Breast epithelium (tissue), 4 donors: ENCODE data around the gene QRFP. TPM values are rescaled to one million over a fixed set of nuclear protein-coding genes. Genes with fewer than 3 reads are reported as not detected.

Experiments
- DNase-seq, 2 donors: peaks; one replicate each; pipeline ENCODE4 v3.0.0-alpha.2; 2019; ENCODE audit warnings: low spot score in 2 of 2
- H3K27ac ChIP-seq, 2 donors: fragments of 200-600 bp; sonication (generic) in 1 of 2; one replicate each; pipeline ENCODE4 v1.5.1; 2016 to 2019; ENCODE audit warnings: mild to moderate bottlenecking in 1 of 2
- H3K27me3 ChIP-seq, 2 donors: fragments of 200-600 bp; sonication (generic) in 1 of 2; one replicate each; pipeline versions ENCODE4 v1.5.1 to v1.6.0; 2017 to 2019; ENCODE audit warnings: control low read depth in 1 of 2, mild to moderate bottlenecking in 1 of 2
- H3K36me3 ChIP-seq: fragments of 200-600 bp; one replicate; pipeline ENCODE4 v1.5.1; 2019
- H3K4me1 ChIP-seq, 2 donors: fragments of 200-600 bp; sonication (generic); one replicate each; pipeline ENCODE4 v1.5.1; 2016 to 2019; ENCODE audit warnings: control low read depth in 1 of 2
- H3K4me3 ChIP-seq, 3 donors: fragments of 200-600 bp; sonication (generic); 1 replicate in 2 of 3; 2 replicates in 1 of 3; pipeline ENCODE4 v1.5.1; 2016 to 2019; ENCODE audit warnings: mild to moderate bottlenecking in 3 of 3, moderate library complexity in 2 of 3
- H3K9me3 ChIP-seq, 2 donors: fragments of 200-600 bp; sonication (generic) in 1 of 2; one replicate each; pipeline ENCODE4 v1.5.1; 2016 to 2019; ENCODE audit warnings: control low read depth in 1 of 2
- POLR2A ChIP-seq: fragments of 450-650 bp; IDR thresholded peaks from one replicate; pipeline ENCODE4 v1.6.1; 2016; ENCODE audit warnings: antibody characterized with exemption, mild to moderate bottlenecking, moderate library complexity
- POLR2AphosphoS5 ChIP-seq, 3 donors: sonication (generic); formaldehyde crosslinking; IDR thresholded peaks; one replicate each; pipeline ENCODE4 v1.6.1; 2017; ENCODE audit warnings: antibody characterized with exemption in 3 of 3
- intact Hi-C: fragments of 100-400 bp; cut with DNase I; formaldehyde crosslinking; loops from one replicate; pipeline ENCODE4 v1.15.1; 2023; ENCODE audit warnings: low total_unique reads
- total RNA-seq, 3 donors: library from RNA; depleted of rRNA; stranded (reverse); fragments of >200 nt; gene quantifications; one replicate each; pipeline ENCODE4 v1.1.0, GENCODE V29; 2016
- TF ChIP-seq, protein P1 (sequence below), 3 donors: fragments of 450-650 bp; IDR thresholded peaks; one replicate each; pipeline ENCODE4 v1.5.1; 2016 to 2017; ENCODE audit warnings: antibody characterized with exemption in 3 of 3, mild to moderate bottlenecking in 3 of 3, moderate library complexity in 3 of 3

Gene QRFP
- total RNA-seq, 3 donors from 2014 or later = not detected

DNA sequence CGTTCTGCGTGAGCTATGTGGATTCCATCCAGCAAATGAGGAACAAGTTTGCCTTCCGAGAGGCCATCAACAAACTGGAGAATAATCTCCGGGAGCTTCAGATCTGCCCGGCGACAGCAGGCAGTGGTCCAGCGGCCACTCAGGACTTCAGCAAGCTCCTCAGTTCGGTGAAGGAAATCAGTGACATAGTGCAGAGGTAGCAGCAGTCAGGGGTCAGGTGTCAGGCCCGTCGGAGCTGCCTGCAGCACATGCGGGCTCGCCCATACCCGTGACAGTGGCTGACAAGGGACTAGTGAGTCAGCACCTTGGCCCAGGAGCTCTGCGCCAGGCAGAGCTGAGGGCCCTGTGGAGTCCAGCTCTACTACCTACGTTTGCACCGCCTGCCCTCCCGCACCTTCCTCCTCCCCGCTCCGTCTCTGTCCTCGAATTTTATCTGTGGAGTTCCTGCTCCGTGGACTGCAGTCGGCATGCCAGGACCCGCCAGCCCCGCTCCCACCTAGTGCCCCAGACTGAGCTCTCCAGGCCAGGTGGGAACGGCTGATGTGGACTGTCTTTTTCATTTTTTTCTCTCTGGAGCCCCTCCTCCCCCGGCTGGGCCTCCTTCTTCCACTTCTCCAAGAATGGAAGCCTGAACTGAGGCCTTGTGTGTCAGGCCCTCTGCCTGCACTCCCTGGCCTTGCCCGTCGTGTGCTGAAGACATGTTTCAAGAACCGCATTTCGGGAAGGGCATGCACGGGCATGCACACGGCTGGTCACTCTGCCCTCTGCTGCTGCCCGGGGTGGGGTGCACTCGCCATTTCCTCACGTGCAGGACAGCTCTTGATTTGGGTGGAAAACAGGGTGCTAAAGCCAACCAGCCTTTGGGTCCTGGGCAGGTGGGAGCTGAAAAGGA is 10.9 kb downstream of the QRFP start:
- no peak for DNase-seq
- peak overlapping the region in 1 of 2 donors; percentile 43 for H3K27ac ChIP-seq
- no peak overlapping the region for H3K4me3 ChIP-seq
- intact Hi-C loops = no loop called here
- H3K36me3 ChIP-seq = peaks cover 16% of the 10 kb centered on the region
- TF ChIP-seq, protein P1, sequence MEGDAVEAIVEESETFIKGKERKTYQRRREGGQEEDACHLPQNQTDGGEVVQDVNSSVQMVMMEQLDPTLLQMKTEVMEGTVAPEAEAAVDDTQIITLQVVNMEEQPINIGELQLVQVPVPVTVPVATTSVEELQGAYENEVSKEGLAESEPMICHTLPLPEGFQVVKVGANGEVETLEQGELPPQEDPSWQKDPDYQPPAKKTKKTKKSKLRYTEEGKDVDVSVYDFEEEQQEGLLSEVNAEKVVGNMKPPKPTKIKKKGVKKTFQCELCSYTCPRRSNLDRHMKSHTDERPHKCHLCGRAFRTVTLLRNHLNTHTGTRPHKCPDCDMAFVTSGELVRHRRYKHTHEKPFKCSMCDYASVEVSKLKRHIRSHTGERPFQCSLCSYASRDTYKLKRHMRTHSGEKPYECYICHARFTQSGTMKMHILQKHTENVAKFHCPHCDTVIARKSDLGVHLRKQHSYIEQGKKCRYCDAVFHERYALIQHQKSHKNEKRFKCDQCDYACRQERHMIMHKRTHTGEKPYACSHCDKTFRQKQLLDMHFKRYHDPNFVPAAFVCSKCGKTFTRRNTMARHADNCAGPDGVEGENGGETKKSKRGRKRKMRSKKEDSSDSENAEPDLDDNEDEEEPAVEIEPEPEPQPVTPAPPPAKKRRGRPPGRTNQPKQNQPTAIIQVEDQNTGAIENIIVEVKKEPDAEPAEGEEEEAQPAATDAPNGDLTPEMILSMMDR (IDR thresholded peaks at IDR 0.05) = no peak
- TF ChIP-seq POLR2AphosphoS5 (IDR thresholded peaks at IDR 0.05) = no peak
- TF ChIP-seq POLR2A = no peak
- no peaks in the 10 kb centered on the region for H3K9me3 ChIP-seq
- H3K27me3 ChIP-seq = no peaks in the 10 kb centered on the region
- no peaks in the 10 kb centered on the region for H3K4me1 ChIP-seq

DNA sequence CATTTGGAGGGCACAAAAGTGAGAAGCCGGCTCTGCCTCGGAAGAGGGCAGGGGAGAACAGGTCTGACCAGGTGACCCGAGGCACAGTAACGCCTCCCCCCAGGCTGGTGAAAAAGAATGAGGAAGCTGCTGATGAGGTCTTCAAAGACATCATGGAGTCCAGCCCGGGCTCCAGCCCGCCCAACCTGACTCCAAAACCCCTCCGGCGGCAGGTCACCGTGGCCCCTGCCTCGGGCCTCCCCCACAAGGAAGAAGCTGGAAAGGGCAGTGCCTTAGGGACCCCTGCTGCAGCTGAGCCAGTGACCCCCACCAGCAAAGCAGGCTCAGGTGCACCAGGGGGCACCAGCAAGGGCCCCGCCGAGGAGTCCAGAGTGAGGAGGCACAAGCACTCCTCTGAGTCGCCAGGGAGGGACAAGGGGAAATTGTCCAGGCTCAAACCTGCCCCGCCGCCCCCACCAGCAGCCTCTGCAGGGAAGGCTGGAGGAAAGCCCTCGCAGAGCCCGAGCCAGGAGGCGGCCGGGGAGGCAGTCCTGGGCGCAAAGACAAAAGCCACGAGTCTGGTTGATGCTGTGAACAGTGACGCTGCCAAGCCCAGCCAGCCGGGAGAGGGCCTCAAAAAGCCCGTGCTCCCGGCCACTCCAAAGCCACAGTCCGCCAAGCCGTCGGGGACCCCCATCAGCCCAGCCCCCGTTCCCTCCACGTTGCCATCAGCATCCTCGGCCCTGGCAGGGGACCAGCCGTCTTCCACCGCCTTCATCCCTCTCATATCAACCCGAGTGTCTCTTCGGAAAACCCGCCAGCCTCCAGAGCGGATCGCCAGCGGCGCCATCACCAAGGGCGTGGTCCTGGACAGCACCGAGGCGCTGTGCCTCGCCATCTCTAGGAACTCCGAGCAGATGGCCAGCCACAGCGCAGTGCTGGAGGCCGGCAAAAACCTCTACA is 11.8 kb downstream of the QRFP start:
- no peak for DNase-seq
- Histone ChIP-seq H3K9me3 (no peaks in the 10 kb centered on the region), H3K27me3 (no peaks in the 10 kb centered on the region), H3K4me1 (no peaks in the 10 kb centered on the region), H3K4me3 (no peak overlapping the region), H3K27ac (no peak overlapping the region), H3K36me3 (peaks cover 16% of the 10 kb centered on the region)
- no peak for TF ChIP-seq POLR2A
- TF ChIP-seq, protein P1 (IDR thresholded peaks at IDR 0.05) = no peak
- no peak for TF ChIP-seq POLR2AphosphoS5 (IDR thresholded peaks at IDR 0.05)
- intact Hi-C loops = no loop called here

DNA sequence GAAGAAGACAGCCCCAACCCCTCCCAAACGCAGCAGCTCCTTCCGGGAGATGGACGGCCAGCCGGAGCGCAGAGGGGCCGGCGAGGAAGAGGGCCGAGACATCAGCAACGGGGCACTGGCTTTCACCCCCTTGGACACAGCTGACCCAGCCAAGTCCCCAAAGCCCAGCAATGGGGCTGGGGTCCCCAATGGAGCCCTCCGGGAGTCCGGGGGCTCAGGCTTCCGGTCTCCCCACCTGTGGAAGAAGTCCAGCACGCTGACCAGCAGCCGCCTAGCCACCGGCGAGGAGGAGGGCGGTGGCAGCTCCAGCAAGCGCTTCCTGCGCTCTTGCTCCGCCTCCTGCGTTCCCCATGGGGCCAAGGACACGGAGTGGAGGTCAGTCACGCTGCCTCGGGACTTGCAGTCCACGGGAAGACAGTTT is 12.5 kb downstream of the QRFP start:
- TF ChIP-seq POLR2A = no peak
- no peak for TF ChIP-seq POLR2AphosphoS5 (IDR thresholded peaks at IDR 0.05)
- TF ChIP-seq, protein P1 (IDR thresholded peaks at IDR 0.05) = no peak
- no peak overlapping the region for H3K27ac ChIP-seq
- no peaks in the 10 kb centered on the region for H3K27me3 ChIP-seq
- H3K4me3 ChIP-seq = no peak overlapping the region
- no peaks in the 10 kb centered on the region for H3K4me1 ChIP-seq
- no peak for DNase-seq
- intact Hi-C loops = no loop called here
- peaks cover 16% of the 10 kb centered on the region for H3K36me3 ChIP-seq
- H3K9me3 ChIP-seq = no peaks in the 10 kb centered on the region

DNA sequence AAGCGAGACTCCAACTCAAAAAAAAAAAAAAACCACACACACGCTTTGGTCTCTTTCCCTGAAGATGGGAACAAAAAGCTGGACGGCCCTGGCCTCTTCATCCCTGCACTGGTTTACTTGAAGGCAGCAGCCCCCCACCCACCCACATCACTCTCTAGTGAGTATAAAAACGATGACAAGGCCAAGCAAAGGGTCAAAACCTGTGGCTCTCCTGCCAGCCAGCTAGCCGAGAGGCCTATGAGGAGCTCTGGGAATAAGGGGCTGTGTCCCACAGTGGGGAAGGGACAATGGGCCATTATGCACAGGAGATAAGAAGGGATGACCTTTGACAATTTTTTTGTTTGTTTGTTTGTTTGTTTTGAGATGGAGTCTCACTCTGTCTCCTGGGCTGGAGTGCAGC is 13.1 kb downstream of the QRFP start:
- TF ChIP-seq POLR2A (no peak), POLR2AphosphoS5 (IDR thresholded peaks at IDR 0.05) (no peak)
- TF ChIP-seq, protein P1 (IDR thresholded peaks at IDR 0.05) = no peak
- DNase-seq = no peak
- no peaks in the 10 kb centered on the region for H3K9me3 ChIP-seq
- H3K27ac ChIP-seq = no peak overlapping the region
- intact Hi-C loops = no loop called here
- H3K36me3 ChIP-seq = peaks cover 16% of the 10 kb centered on the region
- no peak overlapping the region for H3K4me3 ChIP-seq
- no peaks in the 10 kb centered on the region for H3K4me1 ChIP-seq
- no peaks in the 10 kb centered on the region for H3K27me3 ChIP-seq
